ENCODE results near the gene PLCB1. TPM values are rescaled to one million over a fixed set of nuclear protein-coding genes. Genes with fewer than 3 reads are reported as not detected.

PLCB1 gene
- total and polyA plus RNA-seq, 2 experiments from 2014 or later: 14.9 to 20.7 TPM

- no peak for TF ChIP-seq REST (IDR thresholded peaks at IDR 0.05; ENCODE audit: unreplicated experiment)
Measured at GRCh38 chr20:8518878-8519277, 386.8 kb downstream of the PLCB1 start (continued).

GRCh38 chr20:8519887-8520286, 387.8 kb downstream of the PLCB1 start:
- no peaks in the 10 kb centered on the region for H3K36me3 ChIP-seq (ENCODE audit: insufficient read depth)
- no peak overlapping the region for H2AFZ ChIP-seq
- no peaks in the 10 kb centered on the region for H3K9me2 ChIP-seq (ENCODE audit: insufficient read depth)
- no peak for ATAC-seq
- no peak for DNase-seq (ENCODE audit: low spot score)
- no peaks in the 10 kb centered on the region for H3K79me2 ChIP-seq (replicated peaks; ENCODE audit: insufficient read depth)
- no peaks in the 10 kb centered on the region for H3F3A ChIP-seq (replicated peaks; ENCODE audit: low read depth)
- H3K27me3 ChIP-seq (ENCODE audit: insufficient read depth): no peaks in the 10 kb centered on the region
- peaks cover 22% of the 10 kb centered on the region for H3K4me1 ChIP-seq (ENCODE audit: insufficient read depth)
- Mint-ChIP-seq H3K9me3 (no peaks in the 10 kb centered on the region), H3K27me3 (ENCODE audit: insufficient read depth, low read depth, poor library complexity) (no peaks in the 10 kb centered on the region), H3K4me3 (no peak overlapping the region), H3K36me3 (ENCODE audit: low read depth) (no peaks in the 10 kb centered on the region), H3K27ac (no peak overlapping the region), H3K4me1 (peaks cover 19% of the 10 kb centered on the region)
- H3K27ac ChIP-seq (ENCODE audit: low read depth): no peak overlapping the region
- no peak overlapping the region for H3K4me3 ChIP-seq
- no peaks in the 10 kb centered on the region for H4K20me1 ChIP-seq (replicated peaks; ENCODE audit: insufficient read depth)
- no peak overlapping the region for H3K4me2 ChIP-seq
- TF ChIP-seq STAT1 (IDR thresholded peaks at IDR 0.05; ENCODE audit: unreplicated experiment) (no peak), ZNF114 (CRISPR knock-in tag; IDR thresholded peaks at IDR 0.05) (no peak), CREB1 (CRISPR knock-in tag; IDR thresholded peaks at IDR 0.05; ENCODE audit: low read depth) (no peak), ZNF331 (CRISPR knock-in tag; IDR thresholded peaks at IDR 0.05; ENCODE audit: low read depth) (no peak), ZNF462 (CRISPR knock-in tag; IDR thresholded peaks at IDR 0.05) (no peak), NANOG (IDR thresholded peaks at IDR 0.05; ENCODE audit: borderline replicate concordance) (no peak), CTCF (conservative IDR thresholded peaks at IDR 0.05; ENCODE audit: low read depth in 2 of 2) (no peak), POLR2AphosphoS5 (IDR thresholded peaks at IDR 0.05; ENCODE audit: low read depth) (no peak), REST (IDR thresholded peaks at IDR 0.05; ENCODE audit: unreplicated experiment) (no peak), JUNB (IDR thresholded peaks at IDR 0.05; ENCODE audit: unreplicated experiment) (no peak), EZH2 (IDR thresholded peaks at IDR 0.05; ENCODE audit: low read depth, unreplicated experiment) (no peak)
